B cell (primary cell): ENCODE data around the gene FFAR2. TPM values are rescaled to one million over a fixed set of nuclear protein-coding genes. Genes with fewer than 3 reads are reported as not detected.

Experiments
- ATAC-seq: fragments of 200-7000 bp; cut with Tn5 transposase; one replicate; pipeline ENCODE4 v1.10.0; 2021; ENCODE audit warnings: low read depth, mild to moderate bottlenecking, moderate number of reproducible peaks, moderate library complexity
- CTCF ChIA-PET: fragments of 350-600 bp; sonication (Branson Sonifier 250); formaldehyde crosslinking; loops from one replicate; lab custom pipeline; 2021; ENCODE audit warnings: antibody characterized with exemption, inconsistent platforms; lab: Charles Lee
- POLR2A ChIA-PET: fragments of 350-600 bp; sonication (Branson Sonifier 250); formaldehyde crosslinking; loops from one replicate; lab custom pipeline; 2021; ENCODE audit warnings: antibody characterized with exemption; lab: Charles Lee
- DNase-seq: peaks from one replicate; pipeline ENCODE4 v3.0.0; 2013
- H2AFZ ChIP-seq: 2 replicates; pipeline ENCODE4 v1.6.1; 2012; ENCODE audit warnings: mild to moderate bottlenecking, low read depth, low read length; ENCODE audit not compliant: insufficient read depth, poor library complexity, severe bottlenecking
- H3K27ac ChIP-seq, 2 donors: 1 replicate in 1 of 2; 2 replicates in 1 of 2; pipeline ENCODE4 v1.5.1; 2012 to 2013; ENCODE audit warnings: low read length in 2 of 2, mild to moderate bottlenecking in 2 of 2, moderate library complexity in 1 of 2
- H3K27me3 ChIP-seq, 4 experiments: fragments of 200-600 bp in 1 of 4; sonication (generic) in 1 of 4; replicated peaks in 1 of 4; 1 replicate in 2 of 4; 2 replicates in 2 of 4; pipeline versions ENCODE4 v1.6.1 to v1.7.0; 2013 to 2016; ENCODE audit warnings: low read length in 3 of 4, mild to moderate bottlenecking in 2 of 4, mixed read lengths in 1 of 4, moderate library complexity in 1 of 4; ENCODE audit not compliant: insufficient read depth in 4 of 4, control insufficient read depth in 3 of 4; ENCODE audit errors: control extremely low read depth in 1 of 4
- H3K36me3 ChIP-seq, 2 experiments: replicated peaks in 1 of 2; 1 replicate in 1 of 2; 2 replicates in 1 of 2; pipeline versions ENCODE4 v1.6.1 to v1.7.1; 2013; ENCODE audit warnings: low read length in 1 of 2; ENCODE audit not compliant: insufficient read depth in 2 of 2, control insufficient read depth in 1 of 2; ENCODE audit errors: control extremely low read depth in 1 of 2, extremely low read depth in 1 of 2
- H3K4me1 ChIP-seq, 2 donors: fragments of 200-600 bp in 1 of 2; sonication (generic) in 1 of 2; 1 replicate in 1 of 2; 2 replicates in 1 of 2; pipeline versions ENCODE4 v1.5.1 to v1.6.1; 2013 to 2017; ENCODE audit warnings: low read length in 2 of 2; ENCODE audit not compliant: control insufficient read depth in 2 of 2, insufficient read depth in 2 of 2
- H3K4me2 ChIP-seq: replicated peaks from 2 replicates; pipeline ENCODE3; 2012; ENCODE audit warnings: mild to moderate bottlenecking, low read depth, low read length; ENCODE audit not compliant: poor library complexity, severe bottlenecking
- H3K4me3 ChIP-seq, 5 experiments: fragments of 200-600 bp in 1 of 5; sonication (generic) in 1 of 5; 1 replicate in 3 of 5; 2 replicates in 2 of 5; pipeline versions ENCODE4 v1.5.1 to v1.7.0; 2011 to 2016; ENCODE audit warnings: low read length in 4 of 5, mild to moderate bottlenecking in 4 of 5, low read depth in 2 of 5, control low read depth in 1 of 5, moderate library complexity in 1 of 5; ENCODE audit not compliant: insufficient read depth in 1 of 5; ENCODE audit errors: control extremely low read depth in 1 of 5, extremely low read depth in 1 of 5
- H3K79me2 ChIP-seq: fragments of 200-600 bp; sonication (generic); one replicate; pipeline ENCODE4 v1.6.0; 2016; ENCODE audit warnings: low read length; ENCODE audit not compliant: control insufficient read depth, insufficient read depth
- H3K9ac ChIP-seq: fragments of 200-600 bp; sonication (generic); 2 replicates; pipeline ENCODE4 v1.6.1; 2017; ENCODE audit warnings: mild to moderate bottlenecking, low read length, moderate library complexity
- H3K9me3 ChIP-seq, 3 donors: one replicate each; pipeline versions ENCODE4 v1.6.1 to v1.7.1; 2013; ENCODE audit warnings: low read length in 2 of 3; ENCODE audit not compliant: control insufficient read depth in 2 of 3, insufficient read depth in 1 of 3; ENCODE audit errors: control extremely low read depth in 1 of 3
- H4K20me1 ChIP-seq: 2 replicates; pipeline ENCODE4 v1.6.0; 2012; ENCODE audit warnings: mild to moderate bottlenecking, low read length; ENCODE audit not compliant: insufficient read depth, control insufficient read depth, poor library complexity, severe bottlenecking
- H3K27ac Mint-ChIP-seq: one replicate; pipeline ENCODE4 v1.8.0; 2021; ENCODE audit warnings: mixed read lengths
- H3K27me3 Mint-ChIP-seq: one replicate; pipeline ENCODE4 v1.8.0; 2021; ENCODE audit warnings: mixed read lengths
- H3K4me1 Mint-ChIP-seq: one replicate; pipeline ENCODE4 v1.8.0; 2021; ENCODE audit warnings: mixed read lengths
- H3K4me3 Mint-ChIP-seq: one replicate; pipeline ENCODE4 v1.8.0; 2021; ENCODE audit warnings: mixed read lengths
- H3K9me3 Mint-ChIP-seq: one replicate; pipeline ENCODE4 v1.8.0; 2022; ENCODE audit warnings: mixed read lengths; ENCODE audit not compliant: insufficient read depth
- EZH2 ChIP-seq: IDR thresholded peaks from 2 replicates; pipeline ENCODE4 v1.6.1; 2012; ENCODE audit warnings: borderline replicate concordance, low read depth, mild to moderate bottlenecking, moderate library complexity, low read length; ENCODE audit not compliant: insufficient read depth, poor library complexity, severe bottlenecking
- WGBS: methylation state at CpG from one replicate; pipeline ENCODE4 v1.1.5; 2013; ENCODE audit warnings: missing lambda C conversion rate; ENCODE audit not compliant: insufficient coverage; 5-methylcytosine and 5-hydroxymethylcytosine counted together
- intact Hi-C: fragments of 100-400 bp; cut with micrococcal nuclease; formaldehyde crosslinking; loops from one replicate; pipeline ENCODE4 v1.10.0; 2022
- polyA plus RNA-seq: library from polyadenylated mRNA; depleted of rRNA; stranded (reverse); fragments of >200 nt; gene quantifications from 2 replicates; pipeline ENCODE4 v1.2.3, GENCODE V29; 2012
- total RNA-seq, 2 donors: library from RNA; stranded (reverse); fragments of 120-200 nt in 1 of 2; gene quantifications; 1 replicate in 1 of 2; 2 replicates in 1 of 2; pipeline versions ENCODE4 v1.2.3 to v1.2.4, GENCODE V29; 2013 to 2022
- TF ChIP-seq, protein P1 (sequence below): fragments of 200-600 bp; IDR thresholded peaks from one replicate; pipeline ENCODE4 v1.8.0; 2022; ENCODE audit warnings: antibody characterized with exemption, mild to moderate bottlenecking

FFAR2 gene
- total and polyA plus RNA-seq, 2 donors (not counting 1 experiment from before 2014, with no cell fraction given): 0.31 TPM; not detected in 1

DNA sequence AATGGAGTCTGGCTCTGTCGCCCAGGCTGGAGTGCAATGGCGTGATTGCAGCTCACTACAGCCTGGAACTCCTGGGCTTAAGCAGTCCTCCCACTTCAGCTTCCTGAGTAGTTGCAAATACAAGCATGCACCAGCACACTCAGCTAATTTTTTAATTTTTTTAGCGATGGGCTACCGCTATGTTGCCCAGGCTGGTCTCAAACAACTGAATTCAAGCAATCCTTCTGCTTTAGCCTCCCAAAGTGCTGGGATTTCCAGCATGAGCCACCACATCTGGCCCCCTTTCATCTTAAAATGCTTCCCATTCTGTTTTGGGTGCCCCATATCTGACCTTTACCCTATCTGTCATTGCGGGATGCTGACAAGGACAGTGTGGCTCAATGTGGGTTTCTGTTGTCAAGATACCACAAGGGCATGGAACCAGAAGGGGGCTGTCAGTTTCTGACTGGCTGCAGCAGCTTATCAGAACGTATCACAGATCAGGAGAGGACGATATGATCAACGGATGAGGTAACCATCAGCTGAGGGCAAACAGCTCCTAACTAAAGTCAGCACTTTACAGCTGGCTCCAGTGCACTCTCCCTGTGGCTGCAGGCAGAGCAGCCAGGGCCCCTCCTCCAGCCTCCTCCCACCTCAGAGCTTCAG, 44.8 kb upstream of the FFAR2 start:
- 95% methylated on average over 8 of the region's 8 CpGs for WGBS
- ChIA-PET CTCF (interaction anchor here (1.0 kb wide), 1 partner anchor 92 kb away, joined by 3 read pairs; no protein-coding TSS in a partner anchor), POLR2A (no interaction called here)
- Mint-ChIP-seq H3K27me3 (no peaks in the 10 kb centered on the region), H3K4me3 (no peak overlapping the region), H3K27ac (no peak overlapping the region), H3K9me3 (no peaks in the 10 kb centered on the region), H3K4me1 (peaks cover 7% of the 10 kb centered on the region)
- no peak for ATAC-seq
- H3K79me2 ChIP-seq: no peaks in the 10 kb centered on the region
- H3K4me1 ChIP-seq: peaks cover 2% of the 10 kb centered on the region in 2 donors
- H3K4me2 ChIP-seq: no peak overlapping the region
- H3K9me3 ChIP-seq: no peaks in the 10 kb centered on the region
- no peak overlapping the region for H3K4me3 ChIP-seq
- H3K27me3 ChIP-seq: peaks cover 0 to 4% (median 0%) of the 10 kb centered on the region in 4 experiments
- no peaks in the 10 kb centered on the region for H4K20me1 ChIP-seq
- intact Hi-C loops: no loop called here
- TF ChIP-seq EZH2: no peak
- TF ChIP-seq, protein P1, sequence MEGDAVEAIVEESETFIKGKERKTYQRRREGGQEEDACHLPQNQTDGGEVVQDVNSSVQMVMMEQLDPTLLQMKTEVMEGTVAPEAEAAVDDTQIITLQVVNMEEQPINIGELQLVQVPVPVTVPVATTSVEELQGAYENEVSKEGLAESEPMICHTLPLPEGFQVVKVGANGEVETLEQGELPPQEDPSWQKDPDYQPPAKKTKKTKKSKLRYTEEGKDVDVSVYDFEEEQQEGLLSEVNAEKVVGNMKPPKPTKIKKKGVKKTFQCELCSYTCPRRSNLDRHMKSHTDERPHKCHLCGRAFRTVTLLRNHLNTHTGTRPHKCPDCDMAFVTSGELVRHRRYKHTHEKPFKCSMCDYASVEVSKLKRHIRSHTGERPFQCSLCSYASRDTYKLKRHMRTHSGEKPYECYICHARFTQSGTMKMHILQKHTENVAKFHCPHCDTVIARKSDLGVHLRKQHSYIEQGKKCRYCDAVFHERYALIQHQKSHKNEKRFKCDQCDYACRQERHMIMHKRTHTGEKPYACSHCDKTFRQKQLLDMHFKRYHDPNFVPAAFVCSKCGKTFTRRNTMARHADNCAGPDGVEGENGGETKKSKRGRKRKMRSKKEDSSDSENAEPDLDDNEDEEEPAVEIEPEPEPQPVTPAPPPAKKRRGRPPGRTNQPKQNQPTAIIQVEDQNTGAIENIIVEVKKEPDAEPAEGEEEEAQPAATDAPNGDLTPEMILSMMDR: no peak
- H3K27ac ChIP-seq: no peak overlapping the region
- H2AFZ ChIP-seq: no peak overlapping the region
- no peaks in the 10 kb centered on the region for H3K36me3 ChIP-seq
- DNase-seq: no peak
- H3K9ac ChIP-seq: no peak overlapping the region

DNA sequence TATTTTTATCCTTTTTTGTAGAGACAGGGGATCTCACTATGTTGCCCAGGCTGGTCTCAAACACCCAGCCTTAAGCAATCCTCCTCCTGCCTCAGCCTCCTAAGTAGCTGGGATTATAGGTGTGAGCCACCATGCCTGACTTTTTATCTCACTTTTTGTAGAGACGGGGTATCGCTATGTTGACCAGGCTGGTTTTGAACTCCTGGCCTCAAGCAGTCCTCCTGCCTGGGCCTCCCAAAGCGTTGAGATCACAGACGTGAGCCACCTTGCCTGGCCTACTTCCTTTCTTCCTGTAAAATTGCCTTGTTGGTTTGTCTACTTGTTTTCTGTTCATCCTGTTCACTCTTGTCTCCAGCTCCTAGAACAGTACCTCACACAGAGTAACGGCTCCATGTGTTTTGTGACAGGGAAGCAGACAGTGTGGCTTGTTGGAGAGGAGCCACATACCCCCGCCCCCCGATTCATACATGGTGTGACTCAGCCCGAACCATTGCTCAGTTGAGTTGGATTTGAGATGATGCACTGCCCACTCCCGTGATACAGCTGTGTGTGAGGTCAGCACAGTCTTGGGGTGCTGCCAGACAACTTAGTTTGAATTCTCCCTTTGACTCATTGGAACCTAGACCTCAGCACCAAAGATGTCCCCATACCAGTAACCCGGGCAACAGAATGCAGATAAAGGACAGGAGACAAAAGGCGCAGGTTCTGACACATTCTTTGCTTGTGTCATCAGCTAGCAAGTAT, 43.0 kb upstream of the FFAR2 start:
- Histone ChIP-seq H3K4me3 (no peak overlapping the region), H3K9me3 (no peaks in the 10 kb centered on the region), H3K79me2 (no peaks in the 10 kb centered on the region), H2AFZ (no peak overlapping the region), H3K27me3 (peaks cover 0 to 1% (median 0%) of the 10 kb centered on the region in 4 experiments), H3K4me2 (no peak overlapping the region), H3K4me1 (peaks cover 8 to 10% of the 10 kb centered on the region in 2 donors), H3K27ac (no peak overlapping the region), H4K20me1 (no peaks in the 10 kb centered on the region), H3K36me3 (no peaks in the 10 kb centered on the region), H3K9ac (no peak overlapping the region)
- ChIA-PET POLR2A (no interaction called here), CTCF (no interaction called here)
- Mint-ChIP-seq H3K27ac (no peak overlapping the region), H3K4me1 (peaks cover 16% of the 10 kb centered on the region), H3K9me3 (no peaks in the 10 kb centered on the region), H3K27me3 (no peaks in the 10 kb centered on the region), H3K4me3 (no peak overlapping the region)
- DNase-seq (no peak), ATAC-seq (no peak)
- WGBS: 92% methylated on average over 6 of the region's 11 CpGs
- intact Hi-C loops: no loop called here
- TF ChIP-seq, protein P1: no peak
- no peak for TF ChIP-seq EZH2
